Right lobe of liver (tissue), 4 donors: Measurements from ENCODE around the gene LRMDA.

Experiments
- CTCF ChIP-seq, 4 donors: fragments of 200-600 bp in 3 of 4; fragments of 450-650 bp in 1 of 4; IDR thresholded peaks; one replicate each; pipeline versions ENCODE4 v1.5.1 to v1.8.0; 2016 to 2022; ENCODE audit warnings: antibody characterized with exemption in 4 of 4, mild to moderate bottlenecking in 2 of 4
- POLR2A ChIP-seq: fragments of 450-650 bp; IDR thresholded peaks from one replicate; pipeline ENCODE4 v1.6.1; 2017; ENCODE audit warnings: antibody characterized with exemption, mild to moderate bottlenecking
- donor health status: DM: no; HTN: no; CAD: no.
- donor health status: DM: no; HTN: no; CAD: no.
- donor health status: DM: no; HTN: yes; CAD: no.

- TF ChIP-seq CTCF (IDR thresholded peaks at IDR 0.05): no peak
- no peak for TF ChIP-seq POLR2A
These were observed 639.5 kb downstream of the LRMDA start for GRCh38 chr10:76070916-76071315.
